GM19035 (cell line): ENCODE results near the gene TSR1.

ENCODE experiments used
- ATAC-seq: cut with Tn5 transposase; IDR thresholded peaks from one replicate; pipeline ENCODE4 v1.9.1; 2021; ENCODE audit not compliant: unreplicated experiment

The TSR1 gene

DNA sequence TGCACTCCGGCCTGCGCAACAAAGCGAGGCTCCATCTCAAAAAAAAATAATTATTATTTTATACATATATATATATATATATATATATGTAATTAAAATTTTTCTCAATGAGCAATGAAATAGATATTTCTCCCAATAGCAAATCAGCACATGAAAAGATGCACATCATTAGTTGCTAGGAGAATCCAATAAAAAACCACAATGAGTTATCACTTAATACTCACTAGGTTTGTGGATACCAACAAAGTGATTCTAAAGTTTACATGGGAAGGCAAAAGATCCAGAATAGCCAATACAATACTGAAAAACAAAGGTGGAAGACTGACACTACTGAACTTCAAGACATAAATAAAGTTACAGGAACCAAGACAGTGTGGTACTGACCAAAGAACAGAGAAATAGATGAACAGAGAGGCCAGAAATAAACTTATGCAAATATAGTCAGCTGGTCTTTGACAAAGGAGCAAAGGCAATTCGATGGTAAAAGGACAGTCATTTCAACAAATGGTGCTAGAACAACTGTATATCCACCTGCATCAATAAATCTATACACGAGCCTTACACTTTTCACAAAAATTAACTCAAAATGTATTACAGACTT, 46.3 kb downstream of the TSR1 start:
- ATAC-seq = no peak

DNA sequence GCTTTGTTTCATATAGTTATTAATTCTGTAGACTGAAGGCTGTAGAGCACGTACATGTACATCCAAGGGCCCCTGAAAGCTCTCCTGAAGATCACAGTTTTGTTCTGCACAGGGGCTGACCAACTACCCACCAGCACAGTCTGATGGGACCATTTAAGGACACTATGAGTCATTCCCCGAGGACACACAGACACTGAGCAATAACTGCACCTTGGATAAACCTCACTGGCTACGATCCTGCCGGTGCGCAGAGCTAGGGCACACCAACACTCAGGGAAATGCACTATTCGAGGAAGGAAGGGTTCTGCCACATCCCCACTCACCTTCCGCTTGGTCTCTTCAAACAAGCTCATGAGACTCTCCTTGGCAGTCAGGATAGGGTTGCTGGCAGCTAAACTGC, 53.0 kb downstream of the TSR1 start:
- ATAC-seq = no peak

DNA sequence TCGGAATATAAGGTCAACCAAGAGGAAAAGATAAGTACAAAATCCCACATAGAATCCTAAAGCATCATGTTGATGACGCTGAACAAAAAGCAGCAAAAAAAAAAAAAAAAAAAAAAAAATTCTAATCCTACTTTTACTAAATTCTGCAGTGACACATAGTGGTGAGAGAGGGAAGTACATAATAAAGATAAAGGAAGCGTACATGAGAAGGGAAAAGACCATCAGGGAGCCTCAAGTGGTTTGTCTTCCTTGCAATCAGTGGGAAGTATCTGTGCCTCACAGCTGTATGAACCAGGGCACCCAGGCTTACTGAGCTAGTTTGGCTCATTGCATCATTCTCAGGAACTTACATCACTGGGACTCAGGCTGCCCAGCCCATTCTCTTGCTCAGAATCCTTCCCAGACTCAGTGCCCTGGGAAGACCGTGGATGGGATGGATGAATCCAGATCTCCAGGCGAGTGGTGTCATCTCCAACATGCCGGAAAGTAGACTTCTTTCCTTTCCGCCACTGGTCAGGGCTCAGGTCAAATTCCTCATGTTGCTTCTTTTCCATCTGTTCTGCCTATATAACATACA, 53.9 kb downstream of the TSR1 start:
- no peak for ATAC-seq

DNA sequence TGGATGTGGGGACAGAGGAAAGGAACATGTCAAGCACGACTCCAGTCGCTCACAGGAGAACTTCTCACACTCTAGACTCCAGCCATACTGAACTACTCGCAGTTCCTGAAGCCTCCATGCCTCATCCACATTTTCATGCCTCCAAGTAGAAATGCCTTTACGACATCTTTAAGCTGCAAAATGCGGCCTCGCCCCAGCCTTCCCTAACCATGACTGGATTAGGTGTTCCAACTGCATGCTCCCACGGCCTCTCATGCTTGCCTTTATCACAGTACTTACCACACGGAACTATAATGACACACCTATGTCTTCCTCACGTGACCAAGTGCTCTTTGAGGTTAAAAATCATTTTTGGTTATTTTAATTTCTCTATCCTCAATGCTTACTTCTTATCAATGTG, 56.5 kb downstream of the TSR1 start:
- no peak for ATAC-seq

DNA sequence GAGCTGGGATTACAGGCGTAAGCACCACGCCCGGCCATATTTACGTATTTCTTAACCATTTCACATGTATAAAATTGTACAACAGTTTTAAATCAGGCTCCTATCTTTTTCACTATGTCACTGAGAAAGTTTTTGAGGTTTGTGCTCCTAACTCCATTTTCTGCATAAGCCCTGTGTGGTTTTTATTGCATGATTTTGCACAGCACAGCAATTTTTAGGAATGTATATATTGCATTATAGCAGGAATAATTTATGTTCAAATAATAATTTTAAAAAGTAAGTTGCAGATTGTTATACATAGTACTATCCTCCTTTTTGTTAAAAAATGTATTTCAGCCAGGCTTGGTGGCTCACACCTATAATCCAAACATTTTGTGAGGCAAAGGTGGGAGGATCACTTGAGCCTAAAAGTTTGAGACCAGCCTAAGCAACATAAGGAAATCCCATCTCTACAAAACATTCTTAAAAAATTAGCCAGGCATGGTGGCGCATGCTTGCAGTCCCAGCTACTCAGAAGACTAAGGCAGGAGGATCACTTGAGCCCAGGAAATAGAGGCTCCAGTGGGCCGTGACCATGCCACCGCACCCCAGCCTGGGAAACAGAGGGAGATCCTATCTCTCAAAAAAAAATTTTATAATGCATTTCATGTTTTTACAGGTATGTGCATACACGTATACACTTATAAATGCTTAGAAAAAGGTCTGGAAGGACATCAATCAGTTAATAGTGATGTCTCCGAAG, 58.7 kb downstream of the TSR1 start:
- no peak for ATAC-seq

DNA sequence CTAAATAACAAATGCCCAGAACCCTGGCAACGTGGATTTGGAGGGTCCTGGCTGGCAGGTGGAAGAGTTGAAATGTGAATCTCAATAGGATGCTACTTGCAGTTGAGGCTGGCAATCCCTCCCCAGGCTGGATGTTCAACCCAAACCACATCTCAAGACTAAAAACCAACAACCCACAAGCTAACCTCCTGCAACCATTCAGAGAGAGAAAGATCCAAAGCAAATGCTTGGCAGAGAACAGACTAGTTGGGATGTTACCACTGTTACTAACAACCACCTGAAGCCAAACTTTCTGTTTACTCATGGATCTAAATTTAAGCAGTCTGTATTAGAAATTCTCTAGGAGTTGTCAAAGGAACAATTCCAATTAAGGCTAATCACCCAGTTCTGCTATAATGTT, 60.5 kb downstream of the TSR1 start:
- ATAC-seq = no peak

DNA sequence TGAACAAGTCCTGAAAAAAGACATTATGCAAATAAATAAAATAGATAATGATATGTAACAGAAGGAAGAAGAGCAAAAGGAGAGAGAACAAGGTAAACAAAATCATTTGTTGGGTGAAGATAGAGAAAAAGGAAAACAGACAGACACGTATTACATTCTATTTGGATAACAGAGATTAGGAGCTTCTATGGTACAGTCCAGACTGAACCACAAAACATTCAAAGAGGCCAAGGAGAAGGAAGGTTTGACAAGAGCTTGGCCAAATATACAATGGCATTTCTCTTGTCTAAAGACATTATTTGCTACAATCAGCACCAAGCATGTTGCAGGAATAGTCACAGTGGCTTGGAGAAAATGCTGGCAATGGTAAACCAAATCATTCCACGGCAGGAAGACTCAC, 61.8 kb downstream of the TSR1 start:
- ATAC-seq = no peak
